Measurements from ENCODE around the gene SNX30.

DNA sequence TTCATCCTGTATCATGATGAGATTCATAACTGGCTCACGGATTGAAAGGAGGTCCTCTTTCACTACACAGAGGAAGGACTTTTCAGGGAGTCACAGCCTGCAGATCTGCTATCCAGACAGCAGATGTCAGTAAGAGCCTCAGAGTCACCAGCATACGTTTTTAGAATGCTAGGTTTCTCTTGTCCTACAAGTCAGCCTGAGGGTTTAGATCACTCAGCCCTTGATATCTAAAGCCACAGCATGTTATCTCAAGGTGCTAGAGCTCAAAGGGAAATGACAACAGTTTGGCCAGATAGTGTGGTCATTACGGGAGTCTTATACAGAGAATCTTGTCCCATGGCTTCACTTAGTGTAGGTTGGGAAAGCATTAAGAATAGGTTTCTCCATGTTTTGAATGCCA lies 171.0 kb downstream of the SNX30 start:
- TF ChIP-seq, protein P1, sequence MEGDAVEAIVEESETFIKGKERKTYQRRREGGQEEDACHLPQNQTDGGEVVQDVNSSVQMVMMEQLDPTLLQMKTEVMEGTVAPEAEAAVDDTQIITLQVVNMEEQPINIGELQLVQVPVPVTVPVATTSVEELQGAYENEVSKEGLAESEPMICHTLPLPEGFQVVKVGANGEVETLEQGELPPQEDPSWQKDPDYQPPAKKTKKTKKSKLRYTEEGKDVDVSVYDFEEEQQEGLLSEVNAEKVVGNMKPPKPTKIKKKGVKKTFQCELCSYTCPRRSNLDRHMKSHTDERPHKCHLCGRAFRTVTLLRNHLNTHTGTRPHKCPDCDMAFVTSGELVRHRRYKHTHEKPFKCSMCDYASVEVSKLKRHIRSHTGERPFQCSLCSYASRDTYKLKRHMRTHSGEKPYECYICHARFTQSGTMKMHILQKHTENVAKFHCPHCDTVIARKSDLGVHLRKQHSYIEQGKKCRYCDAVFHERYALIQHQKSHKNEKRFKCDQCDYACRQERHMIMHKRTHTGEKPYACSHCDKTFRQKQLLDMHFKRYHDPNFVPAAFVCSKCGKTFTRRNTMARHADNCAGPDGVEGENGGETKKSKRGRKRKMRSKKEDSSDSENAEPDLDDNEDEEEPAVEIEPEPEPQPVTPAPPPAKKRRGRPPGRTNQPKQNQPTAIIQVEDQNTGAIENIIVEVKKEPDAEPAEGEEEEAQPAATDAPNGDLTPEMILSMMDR (IDR thresholded peaks at IDR 0.05), result no peak
- TF ChIP-seq POLR2A (IDR thresholded peaks at IDR 0.05), result no peak

Data from vagina (tissue), 2 donors.